GM12878 (cell line): ENCODE results near the gene LRP8. TPM values are rescaled to one million over a fixed set of nuclear protein-coding genes. Genes with fewer than 3 reads are reported as not detected.
A peak's percentile ranks its signal among the peaks of the same experiment; 100 is the strongest.

Experiments used
- DPF2 ChIP-seq: fragments of 450-650 bp; IDR thresholded peaks from 2 replicates; pipeline ENCODE4 v1.6.1; 2017; ENCODE audit warnings: mild to moderate bottlenecking
- EED ChIP-seq: sonication (generic); IDR thresholded peaks from 2 replicates; pipeline ENCODE4 v1.6.1; 2016; ENCODE audit warnings: antibody characterized with exemption, low read depth
- ESRRA ChIP-seq: IDR thresholded peaks from 2 replicates; pipeline ENCODE4 v1.6.1; 2012; ENCODE audit warnings: mild to moderate bottlenecking, low read length, improper control_type of control experiment
- HCFC1 ChIP-seq: fragments of 150-350 bp; IDR thresholded peaks from 2 replicates; pipeline ENCODE4 v1.6.1; 2014; ENCODE audit warnings: low read length
- IKZF2 ChIP-seq, 2 experiments: fragments of 450-650 bp; IDR thresholded peaks; 2 replicates each; pipeline ENCODE4 v1.6.1; 2017; ENCODE audit warnings: mild to moderate bottlenecking in 2 of 2, moderate library complexity in 2 of 2
- MYB ChIP-seq: fragments of 150-350 bp; IDR thresholded peaks from 2 replicates; pipeline ENCODE4 v1.6.1; 2014; ENCODE audit warnings: mild to moderate bottlenecking, low read depth, low read length, borderline replicate concordance
- RAD21 ChIP-seq: IDR thresholded peaks from 2 replicates; pipeline ENCODE4 v1.6.1; 2011; ENCODE audit warnings: mild to moderate bottlenecking, low read depth, low read length, moderate library complexity; ENCODE audit not compliant: insufficient read depth
- RCOR1 ChIP-seq: conservative IDR thresholded peaks from 2 replicates; pipeline ENCODE4 v1.6.1; 2012; ENCODE audit warnings: low read depth, low read length, improper control_type of control experiment
- REST ChIP-seq: IDR thresholded peaks from 2 replicates; pipeline ENCODE4 v1.6.1; 2012; ENCODE audit warnings: mild to moderate bottlenecking, low read depth, low read length
- SIX5 ChIP-seq: IDR thresholded peaks from 2 replicates; pipeline ENCODE4 v1.6.1; 2011; ENCODE audit warnings: mild to moderate bottlenecking, low read depth, low read length, moderate library complexity; ENCODE audit not compliant: severe bottlenecking
- SMAD1 ChIP-seq: fragments of 450-650 bp; IDR thresholded peaks from 2 replicates; pipeline ENCODE4 v1.6.1; 2018; ENCODE audit warnings: mild to moderate bottlenecking, low read depth; ENCODE audit not compliant: partially characterized antibody
- SPI1 ChIP-seq: IDR thresholded peaks from 2 replicates; pipeline ENCODE4 v1.6.1; 2011; ENCODE audit warnings: low read depth, mild to moderate bottlenecking, low read length, moderate library complexity, borderline replicate concordance; ENCODE audit not compliant: insufficient read depth
- ZNF622 ChIP-seq: fragments of 450-650 bp; IDR thresholded peaks from 2 replicates; pipeline ENCODE4 v1.6.1; 2017; ENCODE audit warnings: mild to moderate bottlenecking, inconsistent platforms
- polyA plus RNA-seq, 11 experiments: library from polyadenylated mRNA; depleted of rRNA in 4 of 11; unstranded in 6 of 11; stranded (reverse) in 5 of 11; fragments of >200 nt; fragmentation: Nextera tagmentation in 4 of 11; fragmentation: Illumina TruSeq in 1 of 11; extraction: Ambion mirVana in 4 of 11; extraction: Trizol in 1 of 11; gene quantifications; 1 replicate in 1 of 11; 2 replicates in 10 of 11; pipeline versions ENCODE4 v1.2.1 to v1.2.3, GENCODE V29; 2011 to 2016; ENCODE audit warnings: inconsistent platforms in 2 of 11, missing spikeins in 2 of 11, low read depth in 1 of 11
- total RNA-seq, 4 experiments: library from RNA; depleted of rRNA in 3 of 4; stranded (reverse); fragments of >200 nt in 3 of 4; fragmentation: Illumina TruSeq in 1 of 4; extraction: Trizol in 1 of 4; gene quantifications; 2 replicates each; pipeline versions ENCODE4 v1.2.1 to v1.2.3, GENCODE V29; 2013 to 2021
- TF ChIP-seq, protein P1 (sequence below): fragments of 450-650 bp; IDR thresholded peaks from 2 replicates; pipeline ENCODE4 v1.6.1; 2018; ENCODE audit warnings: mild to moderate bottlenecking, low read depth, moderate library complexity; ENCODE audit not compliant: partially characterized antibody
- TF ChIP-seq, protein P2 (sequence below): IDR thresholded peaks from 2 replicates; pipeline ENCODE4 v1.6.1; 2012; ENCODE audit warnings: low read depth, low read length, improper control_type of control experiment
- TF ChIP-seq, protein P3 (sequence below): IDR thresholded peaks from 2 replicates; pipeline ENCODE4 v1.6.1; 2012; ENCODE audit warnings: low read length, inconsistent platforms
- TF ChIP-seq, protein P4 (sequence below): fragments of 150-350 bp; IDR thresholded peaks from 2 replicates; pipeline ENCODE4 v1.6.1; 2016; ENCODE audit warnings: low read depth, low read length

Gene LRP8
- total and polyA plus RNA-seq, 10 of the 15 experiments (the other 5 are each of a cell fraction or from before 2014, with no cell fraction given), result 2.8 to 40.5 (median 22.3) TPM

- TF ChIP-seq REST (no peak), SIX5 (no peak), IKZF2 (IDR thresholded peaks at IDR 0.05) (0 out of 4 replicates have a peak, but pooled peaks of 1 of the 2 experiments have one; percentile 16), ZNF622 (no peak), HCFC1 (no peak), DPF2 (0 out of 2 replicates have a peak, but pooled peaks have one; percentile 2), EED (0 out of 2 replicates have a peak, but pooled peaks have one; percentile 38), SPI1 (peak; percentile 3; the same call in 1 of the 2 replicates), MYB (no peak), RCOR1 (no peak), ESRRA (no peak), SMAD1 (no peak), RAD21 (no peak)
- TF ChIP-seq, protein P1, sequence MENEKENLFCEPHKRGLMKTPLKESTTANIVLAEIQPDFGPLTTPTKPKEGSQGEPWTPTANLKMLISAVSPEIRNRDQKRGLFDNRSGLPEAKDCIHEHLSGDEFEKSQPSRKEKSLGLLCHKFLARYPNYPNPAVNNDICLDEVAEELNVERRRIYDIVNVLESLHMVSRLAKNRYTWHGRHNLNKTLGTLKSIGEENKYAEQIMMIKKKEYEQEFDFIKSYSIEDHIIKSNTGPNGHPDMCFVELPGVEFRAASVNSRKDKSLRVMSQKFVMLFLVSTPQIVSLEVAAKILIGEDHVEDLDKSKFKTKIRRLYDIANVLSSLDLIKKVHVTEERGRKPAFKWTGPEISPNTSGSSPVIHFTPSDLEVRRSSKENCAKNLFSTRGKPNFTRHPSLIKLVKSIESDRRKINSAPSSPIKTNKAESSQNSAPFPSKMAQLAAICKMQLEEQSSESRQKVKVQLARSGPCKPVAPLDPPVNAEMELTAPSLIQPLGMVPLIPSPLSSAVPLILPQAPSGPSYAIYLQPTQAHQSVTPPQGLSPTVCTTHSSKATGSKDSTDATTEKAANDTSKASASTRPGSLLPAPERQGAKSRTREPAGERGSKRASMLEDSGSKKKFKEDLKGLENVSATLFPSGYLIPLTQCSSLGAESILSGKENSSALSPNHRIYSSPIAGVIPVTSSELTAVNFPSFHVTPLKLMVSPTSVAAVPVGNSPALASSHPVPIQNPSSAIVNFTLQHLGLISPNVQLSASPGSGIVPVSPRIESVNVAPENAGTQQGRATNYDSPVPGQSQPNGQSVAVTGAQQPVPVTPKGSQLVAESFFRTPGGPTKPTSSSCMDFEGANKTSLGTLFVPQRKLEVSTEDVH, result no peak
- TF ChIP-seq, protein P2, sequence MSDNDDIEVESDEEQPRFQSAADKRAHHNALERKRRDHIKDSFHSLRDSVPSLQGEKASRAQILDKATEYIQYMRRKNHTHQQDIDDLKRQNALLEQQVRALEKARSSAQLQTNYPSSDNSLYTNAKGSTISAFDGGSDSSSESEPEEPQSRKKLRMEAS, result no peak
- TF ChIP-seq, protein P3, sequence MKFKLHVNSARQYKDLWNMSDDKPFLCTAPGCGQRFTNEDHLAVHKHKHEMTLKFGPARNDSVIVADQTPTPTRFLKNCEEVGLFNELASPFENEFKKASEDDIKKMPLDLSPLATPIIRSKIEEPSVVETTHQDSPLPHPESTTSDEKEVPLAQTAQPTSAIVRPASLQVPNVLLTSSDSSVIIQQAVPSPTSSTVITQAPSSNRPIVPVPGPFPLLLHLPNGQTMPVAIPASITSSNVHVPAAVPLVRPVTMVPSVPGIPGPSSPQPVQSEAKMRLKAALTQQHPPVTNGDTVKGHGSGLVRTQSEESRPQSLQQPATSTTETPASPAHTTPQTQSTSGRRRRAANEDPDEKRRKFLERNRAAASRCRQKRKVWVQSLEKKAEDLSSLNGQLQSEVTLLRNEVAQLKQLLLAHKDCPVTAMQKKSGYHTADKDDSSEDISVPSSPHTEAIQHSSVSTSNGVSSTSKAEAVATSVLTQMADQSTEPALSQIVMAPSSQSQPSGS, result no peak
- TF ChIP-seq, protein P4, sequence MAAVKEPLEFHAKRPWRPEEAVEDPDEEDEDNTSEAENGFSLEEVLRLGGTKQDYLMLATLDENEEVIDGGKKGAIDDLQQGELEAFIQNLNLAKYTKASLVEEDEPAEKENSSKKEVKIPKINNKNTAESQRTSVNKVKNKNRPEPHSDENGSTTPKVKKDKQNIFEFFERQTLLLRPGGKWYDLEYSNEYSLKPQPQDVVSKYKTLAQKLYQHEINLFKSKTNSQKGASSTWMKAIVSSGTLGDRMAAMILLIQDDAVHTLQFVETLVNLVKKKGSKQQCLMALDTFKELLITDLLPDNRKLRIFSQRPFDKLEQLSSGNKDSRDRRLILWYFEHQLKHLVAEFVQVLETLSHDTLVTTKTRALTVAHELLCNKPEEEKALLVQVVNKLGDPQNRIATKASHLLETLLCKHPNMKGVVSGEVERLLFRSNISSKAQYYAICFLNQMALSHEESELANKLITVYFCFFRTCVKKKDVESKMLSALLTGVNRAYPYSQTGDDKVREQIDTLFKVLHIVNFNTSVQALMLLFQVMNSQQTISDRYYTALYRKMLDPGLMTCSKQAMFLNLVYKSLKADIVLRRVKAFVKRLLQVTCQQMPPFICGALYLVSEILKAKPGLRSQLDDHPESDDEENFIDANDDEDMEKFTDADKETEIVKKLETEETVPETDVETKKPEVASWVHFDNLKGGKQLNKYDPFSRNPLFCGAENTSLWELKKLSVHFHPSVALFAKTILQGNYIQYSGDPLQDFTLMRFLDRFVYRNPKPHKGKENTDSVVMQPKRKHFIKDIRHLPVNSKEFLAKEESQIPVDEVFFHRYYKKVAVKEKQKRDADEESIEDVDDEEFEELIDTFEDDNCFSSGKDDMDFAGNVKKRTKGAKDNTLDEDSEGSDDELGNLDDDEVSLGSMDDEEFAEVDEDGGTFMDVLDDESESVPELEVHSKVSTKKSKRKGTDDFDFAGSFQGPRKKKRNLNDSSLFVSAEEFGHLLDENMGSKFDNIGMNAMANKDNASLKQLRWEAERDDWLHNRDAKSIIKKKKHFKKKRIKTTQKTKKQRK, result no peak
Measured at GRCh38 chr1:53315456-53316423, 12.1 kb downstream of the LRP8 start (continued).
